ENCODE measurements around the gene CPEB1.
"Not testable (repeated sequence)": the region's sequence is repeated elsewhere in the genome, so short reads cannot be mapped to it uniquely, and the experiment has no call there.

CPEB1 gene

DNA sequence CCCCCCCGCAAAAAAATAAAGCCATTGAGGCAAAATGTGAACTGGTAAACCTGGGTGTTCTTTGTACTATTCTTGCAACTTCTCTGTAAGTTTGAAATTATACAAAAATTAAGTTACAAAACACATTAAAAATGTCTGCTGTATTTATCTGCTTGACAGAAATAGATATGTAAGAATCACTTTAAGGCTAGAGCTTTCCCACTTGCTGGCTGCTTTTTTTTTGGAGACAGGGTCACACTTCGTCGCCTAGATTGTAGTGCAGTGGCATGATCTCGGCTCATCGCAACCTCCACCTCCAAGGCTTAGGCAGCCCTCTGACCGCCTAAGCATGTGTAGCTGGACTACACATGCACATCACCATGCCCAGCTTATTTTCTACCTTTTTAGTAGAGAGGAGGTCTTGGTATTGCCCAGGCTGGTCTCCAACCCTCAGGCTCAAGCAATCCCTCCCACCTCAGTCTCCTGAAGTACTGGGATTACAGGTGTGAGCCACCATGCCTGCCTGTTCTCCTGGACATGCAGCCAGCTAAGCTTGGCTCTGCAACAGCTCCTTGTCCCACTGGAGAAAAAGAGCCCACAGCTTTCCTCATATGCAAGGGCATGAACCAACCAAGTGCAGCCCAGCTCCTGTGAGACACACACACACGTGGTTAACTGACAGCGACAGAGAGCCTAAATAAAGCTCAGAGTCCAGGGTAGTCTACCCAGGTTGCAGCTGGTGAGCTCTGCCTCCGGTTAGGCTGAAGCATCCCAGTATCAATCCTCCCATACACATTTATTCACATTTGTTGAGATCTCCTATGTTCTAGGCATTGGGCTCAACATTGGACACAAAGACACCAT, 111.4 kb downstream of the CPEB1 start (continued):
- TF ChIP-seq, protein P1, sequence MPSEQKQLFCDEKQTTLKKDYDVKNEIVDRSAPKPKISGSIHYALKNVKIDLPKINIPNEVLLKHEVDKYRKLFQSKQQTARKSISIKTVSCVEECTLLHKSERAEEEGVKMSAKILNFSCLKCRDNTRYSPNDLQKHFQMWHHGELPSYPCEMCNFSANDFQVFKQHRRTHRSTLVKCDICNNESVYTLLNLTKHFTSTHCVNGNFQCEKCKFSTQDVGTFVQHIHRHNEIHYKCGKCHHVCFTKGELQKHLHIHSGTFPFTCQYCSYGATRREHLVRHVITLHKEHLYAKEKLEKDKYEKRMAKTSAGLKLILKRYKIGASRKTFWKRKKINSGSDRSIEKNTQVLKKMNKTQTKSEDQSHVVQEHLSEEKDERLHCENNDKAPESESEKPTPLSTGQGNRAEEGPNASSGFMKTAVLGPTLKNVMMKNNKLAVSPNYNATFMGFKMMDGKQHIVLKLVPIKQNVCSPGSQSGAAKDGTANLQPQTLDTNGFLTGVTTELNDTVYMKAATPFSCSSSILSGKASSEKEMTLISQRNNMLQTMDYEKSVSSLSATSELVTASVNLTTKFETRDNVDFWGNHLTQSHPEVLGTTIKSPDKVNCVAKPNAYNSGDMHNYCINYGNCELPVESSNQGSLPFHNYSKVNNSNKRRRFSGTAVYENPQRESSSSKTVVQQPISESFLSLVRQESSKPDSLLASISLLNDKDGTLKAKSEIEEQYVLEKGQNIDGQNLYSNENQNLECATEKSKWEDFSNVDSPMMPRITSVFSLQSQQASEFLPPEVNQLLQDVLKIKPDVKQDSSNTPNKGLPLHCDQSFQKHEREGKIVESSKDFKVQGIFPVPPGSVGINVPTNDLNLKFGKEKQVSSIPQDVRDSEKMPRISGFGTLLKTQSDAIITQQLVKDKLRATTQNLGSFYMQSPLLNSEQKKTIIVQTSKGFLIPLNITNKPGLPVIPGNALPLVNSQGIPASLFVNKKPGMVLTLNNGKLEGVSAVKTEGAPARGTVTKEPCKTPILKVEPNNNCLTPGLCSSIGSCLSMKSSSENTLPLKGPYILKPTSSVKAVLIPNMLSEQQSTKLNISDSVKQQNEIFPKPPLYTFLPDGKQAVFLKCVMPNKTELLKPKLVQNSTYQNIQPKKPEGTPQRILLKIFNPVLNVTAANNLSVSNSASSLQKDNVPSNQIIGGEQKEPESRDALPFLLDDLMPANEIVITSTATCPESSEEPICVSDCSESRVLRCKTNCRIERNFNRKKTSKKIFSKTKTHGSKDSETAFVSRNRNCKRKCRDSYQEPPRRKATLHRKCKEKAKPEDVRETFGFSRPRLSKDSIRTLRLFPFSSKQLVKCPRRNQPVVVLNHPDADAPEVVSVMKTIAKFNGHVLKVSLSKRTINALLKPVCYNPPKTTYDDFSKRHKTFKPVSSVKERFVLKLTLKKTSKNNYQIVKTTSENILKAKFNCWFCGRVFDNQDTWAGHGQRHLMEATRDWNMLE (tag by site-specific recombination; conservative IDR thresholded peaks at IDR 0.05; ENCODE audit: low read depth): no peak
- TF ChIP-seq ZFP37 (tag by site-specific recombination; IDR thresholded peaks at IDR 0.05) (peak; percentile 60; the same call in 1 of the 2 replicates), ZNF555 (tag by site-specific recombination; conservative IDR thresholded peaks at IDR 0.05) (no peak), ZNF121 (tag by site-specific recombination; IDR thresholded peaks at IDR 0.05) (no peak), OSR2 (tag by site-specific recombination; IDR thresholded peaks at IDR 0.05) (no peak), ZBTB48 (tag by site-specific recombination; IDR thresholded peaks at IDR 0.05) (no peak), KLF9 (tag by site-specific recombination; IDR thresholded peaks at IDR 0.05; ENCODE audit: low read depth) (no peak), ZSCAN30 (tag by site-specific recombination; IDR thresholded peaks at IDR 0.05) (peak; percentile 46; the same call in 1 of the 2 replicates)
- TF ChIP-seq, protein P2, sequence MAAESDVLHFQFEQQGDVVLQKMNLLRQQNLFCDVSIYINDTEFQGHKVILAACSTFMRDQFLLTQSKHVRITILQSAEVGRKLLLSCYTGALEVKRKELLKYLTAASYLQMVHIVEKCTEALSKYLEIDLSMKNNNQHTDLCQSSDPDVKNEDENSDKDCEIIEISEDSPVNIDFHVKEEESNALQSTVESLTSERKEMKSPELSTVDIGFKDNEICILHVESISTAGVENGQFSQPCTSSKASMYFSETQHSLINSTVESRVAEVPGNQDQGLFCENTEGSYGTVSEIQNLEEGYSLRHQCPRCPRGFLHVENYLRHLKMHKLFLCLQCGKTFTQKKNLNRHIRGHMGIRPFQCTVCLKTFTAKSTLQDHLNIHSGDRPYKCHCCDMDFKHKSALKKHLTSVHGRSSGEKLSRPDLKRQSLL (tag by site-specific recombination; IDR thresholded peaks at IDR 0.05): peak; percentile 68; the same call in 1 of the 2 replicates
- TF ChIP-seq, protein P3, sequence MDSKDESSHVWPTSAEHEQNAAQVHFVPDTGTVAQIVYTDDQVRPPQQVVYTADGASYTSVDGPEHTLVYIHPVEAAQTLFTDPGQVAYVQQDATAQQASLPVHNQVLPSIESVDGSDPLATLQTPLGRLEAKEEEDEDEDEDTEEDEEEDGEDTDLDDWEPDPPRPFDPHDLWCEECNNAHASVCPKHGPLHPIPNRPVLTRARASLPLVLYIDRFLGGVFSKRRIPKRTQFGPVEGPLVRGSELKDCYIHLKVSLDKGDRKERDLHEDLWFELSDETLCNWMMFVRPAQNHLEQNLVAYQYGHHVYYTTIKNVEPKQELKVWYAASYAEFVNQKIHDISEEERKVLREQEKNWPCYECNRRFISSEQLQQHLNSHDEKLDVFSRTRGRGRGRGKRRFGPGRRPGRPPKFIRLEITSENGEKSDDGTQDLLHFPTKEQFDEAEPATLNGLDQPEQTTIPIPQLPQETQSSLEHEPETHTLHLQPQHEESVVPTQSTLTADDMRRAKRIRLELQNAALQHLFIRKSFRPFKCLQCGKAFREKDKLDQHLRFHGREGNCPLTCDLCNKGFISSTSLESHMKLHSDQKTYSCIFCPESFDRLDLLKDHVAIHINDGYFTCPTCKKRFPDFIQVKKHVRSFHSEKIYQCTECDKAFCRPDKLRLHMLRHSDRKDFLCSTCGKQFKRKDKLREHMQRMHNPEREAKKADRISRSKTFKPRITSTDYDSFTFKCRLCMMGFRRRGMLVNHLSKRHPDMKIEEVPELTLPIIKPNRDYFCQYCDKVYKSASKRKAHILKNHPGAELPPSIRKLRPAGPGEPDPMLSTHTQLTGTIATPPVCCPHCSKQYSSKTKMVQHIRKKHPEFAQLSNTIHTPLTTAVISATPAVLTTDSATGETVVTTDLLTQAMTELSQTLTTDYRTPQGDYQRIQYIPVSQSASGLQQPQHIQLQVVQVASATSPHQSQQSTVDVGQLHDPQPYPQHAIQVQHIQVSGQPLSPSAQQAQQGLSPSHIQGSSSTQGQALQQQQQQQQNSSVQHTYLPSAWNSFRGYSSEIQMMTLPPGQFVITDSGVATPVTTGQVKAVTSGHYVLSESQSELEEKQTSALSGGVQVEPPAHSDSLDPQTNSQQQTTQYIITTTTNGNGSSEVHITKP (tag by site-specific recombination; IDR thresholded peaks at IDR 0.05): peak; percentile 72
- TF ChIP-seq, protein P4, sequence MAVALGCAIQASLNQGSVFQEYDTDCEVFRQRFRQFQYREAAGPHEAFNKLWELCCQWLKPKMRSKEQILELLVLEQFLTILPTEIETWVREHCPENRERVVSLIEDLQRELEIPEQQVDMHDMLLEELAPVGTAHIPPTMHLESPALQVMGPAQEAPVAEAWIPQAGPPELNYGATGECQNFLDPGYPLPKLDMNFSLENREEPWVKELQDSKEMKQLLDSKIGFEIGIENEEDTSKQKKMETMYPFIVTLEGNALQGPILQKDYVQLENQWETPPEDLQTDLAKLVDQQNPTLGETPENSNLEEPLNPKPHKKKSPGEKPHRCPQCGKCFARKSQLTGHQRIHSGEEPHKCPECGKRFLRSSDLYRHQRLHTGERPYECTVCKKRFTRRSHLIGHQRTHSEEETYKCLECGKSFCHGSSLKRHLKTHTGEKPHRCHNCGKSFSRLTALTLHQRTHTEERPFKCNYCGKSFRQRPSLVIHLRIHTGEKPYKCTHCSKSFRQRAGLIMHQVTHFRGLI (tag by site-specific recombination; IDR thresholded peaks at IDR 0.05): no peak
- TF ChIP-seq, protein P5, sequence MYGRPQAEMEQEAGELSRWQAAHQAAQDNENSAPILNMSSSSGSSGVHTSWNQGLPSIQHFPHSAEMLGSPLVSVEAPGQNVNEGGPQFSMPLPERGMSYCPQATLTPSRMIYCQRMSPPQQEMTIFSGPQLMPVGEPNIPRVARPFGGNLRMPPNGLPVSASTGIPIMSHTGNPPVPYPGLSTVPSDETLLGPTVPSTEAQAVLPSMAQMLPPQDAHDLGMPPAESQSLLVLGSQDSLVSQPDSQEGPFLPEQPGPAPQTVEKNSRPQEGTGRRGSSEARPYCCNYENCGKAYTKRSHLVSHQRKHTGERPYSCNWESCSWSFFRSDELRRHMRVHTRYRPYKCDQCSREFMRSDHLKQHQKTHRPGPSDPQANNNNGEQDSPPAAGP (tag by site-specific recombination; IDR thresholded peaks at IDR 0.05): no peak

DNA sequence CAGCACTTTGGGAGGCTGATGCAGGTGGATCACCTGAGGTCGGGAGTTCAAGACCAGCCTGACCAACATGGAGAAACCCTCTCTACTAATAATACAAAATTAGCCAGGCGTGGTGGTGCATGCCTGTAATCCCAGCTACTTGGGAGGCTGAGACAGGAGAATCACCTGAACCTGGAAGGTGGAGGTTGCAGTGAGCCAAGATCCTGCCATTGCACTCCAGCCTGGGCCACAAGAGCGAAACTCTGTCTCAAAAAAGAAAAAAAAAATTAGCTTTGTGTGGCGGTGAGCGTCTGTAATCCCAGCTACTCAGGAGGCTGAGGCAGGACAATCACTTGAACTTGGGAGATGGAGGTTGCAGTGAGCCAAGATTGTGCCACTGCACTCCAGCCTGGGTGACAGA, 112.0 kb downstream of the CPEB1 start:
- H3K36me3 ChIP-seq (ENCODE audit: control insufficient read depth in 2 of 2, insufficient read depth in 1 of 2, low read length in 2 of 2): peaks cover 38 to 73% of the 10 kb centered on the region in 2 experiments
- not testable (repeated sequence) for H3K27ac ChIP-seq (ENCODE audit: extremely low read depth, low read depth, low read length)

More for the DNA sequence above, 112.0 kb downstream of the CPEB1 start:
- POLR2A ChIA-PET: interaction anchor here (1.5 kb wide), 1 partner anchor 215 kb away, joined by 9 read pairs; no protein-coding TSS in a partner anchor
- CTCF ChIA-PET; H3K4me3 ChIP-seq (ENCODE audit: low read depth, low read length); H3K9me3 ChIP-seq (ENCODE audit: control insufficient read depth, insufficient read depth, low read depth, low read length); H3K4me1 ChIP-seq (ENCODE audit: control insufficient read depth, insufficient read depth, low read length): not testable (repeated sequence)

Data from HEK293 (cell line).